ENCODE measurements around the gene AQP12A. TPM values are rescaled to one million over a fixed set of nuclear protein-coding genes. Genes with fewer than 3 reads are reported as not detected.

Gene AQP12A
- polyA plus RNA-seq, 1 of the 3 experiments (the other 2 are of a cell fraction), result not detected

DNA sequence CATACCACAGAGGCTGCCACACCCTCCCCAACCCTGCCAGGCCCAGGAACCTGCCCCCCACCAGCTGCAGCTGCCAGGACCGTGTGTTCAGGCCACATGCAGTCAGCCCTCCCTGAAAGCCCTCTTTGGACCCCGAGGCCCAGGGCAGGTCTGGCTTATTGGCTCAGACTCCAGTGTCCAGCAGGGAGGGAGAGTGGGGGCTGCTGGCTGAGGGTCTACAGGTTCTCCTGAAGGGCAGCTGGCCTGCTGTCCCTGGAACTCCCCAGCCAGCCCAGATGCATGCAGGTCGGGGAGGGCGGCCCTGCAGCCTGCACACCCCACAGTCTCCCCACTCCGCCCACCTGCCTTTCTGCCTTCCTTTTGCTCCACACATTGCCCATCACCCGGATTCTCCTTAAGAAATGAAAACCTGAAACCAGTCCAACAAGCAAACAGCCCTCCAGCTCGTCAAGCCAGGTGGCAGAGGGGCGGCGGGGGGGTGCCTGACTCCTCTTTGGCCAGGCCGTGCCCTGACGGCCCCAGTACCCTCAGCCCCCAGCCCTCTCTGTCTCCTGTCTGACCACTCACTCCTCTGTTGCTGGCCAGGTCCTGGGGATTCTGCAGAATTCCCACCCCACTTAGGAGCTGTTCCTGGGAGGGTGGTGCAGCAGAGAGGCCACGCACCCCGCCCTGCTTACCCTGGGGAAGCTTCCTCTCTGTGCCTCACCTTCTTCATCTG is 48.4 kb upstream of the AQP12A start:
- Histone ChIP-seq H3K27ac (ENCODE audit: low read depth in 2 of 2, low read length in 1 of 2) (no peak overlapping the region), H3K9me3 (no peaks in the 10 kb centered on the region), H3F3A (replicated peaks; ENCODE audit: insufficient read depth) (no peaks in the 10 kb centered on the region), H3K4me3 (ENCODE audit: low read depth in 2 of 2, low read length in 1 of 2) (no peak overlapping the region), H4K20me1 (ENCODE audit: insufficient read depth) (no peaks in the 10 kb centered on the region), H3K4me2 (no peak overlapping the region), H3K79me2 (ENCODE audit: insufficient read depth) (no peaks in the 10 kb centered on the region), H2AFZ (ENCODE audit: low read depth) (no peak overlapping the region), H3K9ac (no peak overlapping the region), H3K4me1 (ENCODE audit: control insufficient read depth in 1 of 2, insufficient read depth in 2 of 2, low read depth in 1 of 2, low read length in 1 of 2) (no peaks in the 10 kb centered on the region; a peak in 1 of 4 replicates), H3K36me3 (replicated peaks in 1 of 2; ENCODE audit: control insufficient read depth in 1 of 2, insufficient read depth in 2 of 2, low read length in 1 of 2) (no peaks in the 10 kb centered on the region), H3K9me2 (no peaks in the 10 kb centered on the region), H3K27me3 (ENCODE audit: insufficient read depth) (no peaks in the 10 kb centered on the region)
- peak; percentile 36 for DNase-seq
- WGBS (ENCODE audit: low lambda C conversion rate), result 44% methylated on average over 11 of the region's 13 CpGs
- TF ChIP-seq ELF1 (IDR thresholded peaks at IDR 0.05) (no peak), JUND (IDR thresholded peaks at IDR 0.05) (no peak), EP300 (IDR thresholded peaks at IDR 0.05; ENCODE audit: borderline replicate concordance in 1 of 2, low read depth in 1 of 2, low read length in 1 of 2) (no peak), FOXJ3 (CRISPR knock-in tag; IDR thresholded peaks at IDR 0.05) (no peak), TEAD4 (IDR thresholded peaks at IDR 0.05; ENCODE audit: borderline replicate concordance, insufficient read depth) (no peak), GATA2 (CRISPR knock-in tag; IDR thresholded peaks at IDR 0.05) (no peak), SMC3 (IDR thresholded peaks at IDR 0.05; ENCODE audit: low read depth, low read length) (no peak), FOSL2 (IDR thresholded peaks at IDR 0.05; ENCODE audit: borderline replicate concordance, low read depth) (no peak), EZH2phosphoT487 (IDR thresholded peaks at IDR 0.05; ENCODE audit: borderline replicate concordance, low read depth) (no peak), RAD21 (IDR thresholded peaks at IDR 0.05; ENCODE audit: low read length) (no peak), TAF1 (IDR thresholded peaks at IDR 0.05; ENCODE audit: borderline replicate concordance, low read depth, low read length) (no peak)
- TF ChIP-seq, protein P1, sequence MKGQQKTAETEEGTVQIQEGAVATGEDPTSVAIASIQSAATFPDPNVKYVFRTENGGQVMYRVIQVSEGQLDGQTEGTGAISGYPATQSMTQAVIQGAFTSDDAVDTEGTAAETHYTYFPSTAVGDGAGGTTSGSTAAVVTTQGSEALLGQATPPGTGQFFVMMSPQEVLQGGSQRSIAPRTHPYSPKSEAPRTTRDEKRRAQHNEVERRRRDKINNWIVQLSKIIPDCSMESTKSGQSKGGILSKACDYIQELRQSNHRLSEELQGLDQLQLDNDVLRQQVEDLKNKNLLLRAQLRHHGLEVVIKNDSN (IDR thresholded peaks at IDR 0.05; ENCODE audit: borderline replicate concordance, low read depth), result no peak
- TF ChIP-seq, protein P2, sequence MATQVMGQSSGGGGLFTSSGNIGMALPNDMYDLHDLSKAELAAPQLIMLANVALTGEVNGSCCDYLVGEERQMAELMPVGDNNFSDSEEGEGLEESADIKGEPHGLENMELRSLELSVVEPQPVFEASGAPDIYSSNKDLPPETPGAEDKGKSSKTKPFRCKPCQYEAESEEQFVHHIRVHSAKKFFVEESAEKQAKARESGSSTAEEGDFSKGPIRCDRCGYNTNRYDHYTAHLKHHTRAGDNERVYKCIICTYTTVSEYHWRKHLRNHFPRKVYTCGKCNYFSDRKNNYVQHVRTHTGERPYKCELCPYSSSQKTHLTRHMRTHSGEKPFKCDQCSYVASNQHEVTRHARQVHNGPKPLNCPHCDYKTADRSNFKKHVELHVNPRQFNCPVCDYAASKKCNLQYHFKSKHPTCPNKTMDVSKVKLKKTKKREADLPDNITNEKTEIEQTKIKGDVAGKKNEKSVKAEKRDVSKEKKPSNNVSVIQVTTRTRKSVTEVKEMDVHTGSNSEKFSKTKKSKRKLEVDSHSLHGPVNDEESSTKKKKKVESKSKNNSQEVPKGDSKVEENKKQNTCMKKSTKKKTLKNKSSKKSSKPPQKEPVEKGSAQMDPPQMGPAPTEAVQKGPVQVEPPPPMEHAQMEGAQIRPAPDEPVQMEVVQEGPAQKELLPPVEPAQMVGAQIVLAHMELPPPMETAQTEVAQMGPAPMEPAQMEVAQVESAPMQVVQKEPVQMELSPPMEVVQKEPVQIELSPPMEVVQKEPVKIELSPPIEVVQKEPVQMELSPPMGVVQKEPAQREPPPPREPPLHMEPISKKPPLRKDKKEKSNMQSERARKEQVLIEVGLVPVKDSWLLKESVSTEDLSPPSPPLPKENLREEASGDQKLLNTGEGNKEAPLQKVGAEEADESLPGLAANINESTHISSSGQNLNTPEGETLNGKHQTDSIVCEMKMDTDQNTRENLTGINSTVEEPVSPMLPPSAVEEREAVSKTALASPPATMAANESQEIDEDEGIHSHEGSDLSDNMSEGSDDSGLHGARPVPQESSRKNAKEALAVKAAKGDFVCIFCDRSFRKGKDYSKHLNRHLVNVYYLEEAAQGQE (IDR thresholded peaks at IDR 0.05; ENCODE audit: low read depth, low read length), result no peak
- TF ChIP-seq, protein P3, sequence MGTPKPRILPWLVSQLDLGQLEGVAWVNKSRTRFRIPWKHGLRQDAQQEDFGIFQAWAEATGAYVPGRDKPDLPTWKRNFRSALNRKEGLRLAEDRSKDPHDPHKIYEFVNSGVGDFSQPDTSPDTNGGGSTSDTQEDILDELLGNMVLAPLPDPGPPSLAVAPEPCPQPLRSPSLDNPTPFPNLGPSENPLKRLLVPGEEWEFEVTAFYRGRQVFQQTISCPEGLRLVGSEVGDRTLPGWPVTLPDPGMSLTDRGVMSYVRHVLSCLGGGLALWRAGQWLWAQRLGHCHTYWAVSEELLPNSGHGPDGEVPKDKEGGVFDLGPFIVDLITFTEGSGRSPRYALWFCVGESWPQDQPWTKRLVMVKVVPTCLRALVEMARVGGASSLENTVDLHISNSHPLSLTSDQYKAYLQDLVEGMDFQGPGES (IDR thresholded peaks at IDR 0.05; ENCODE audit: low read depth, low read length), result no peak
- TF ChIP-seq, protein P4, sequence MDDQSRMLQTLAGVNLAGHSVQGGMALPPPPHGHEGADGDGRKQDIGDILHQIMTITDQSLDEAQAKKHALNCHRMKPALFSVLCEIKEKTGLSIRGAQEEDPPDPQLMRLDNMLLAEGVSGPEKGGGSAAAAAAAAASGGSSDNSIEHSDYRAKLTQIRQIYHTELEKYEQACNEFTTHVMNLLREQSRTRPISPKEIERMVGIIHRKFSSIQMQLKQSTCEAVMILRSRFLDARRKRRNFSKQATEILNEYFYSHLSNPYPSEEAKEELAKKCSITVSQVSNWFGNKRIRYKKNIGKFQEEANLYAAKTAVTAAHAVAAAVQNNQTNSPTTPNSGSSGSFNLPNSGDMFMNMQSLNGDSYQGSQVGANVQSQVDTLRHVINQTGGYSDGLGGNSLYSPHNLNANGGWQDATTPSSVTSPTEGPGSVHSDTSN (IDR thresholded peaks at IDR 0.05), result no peak
- TF ChIP-seq, protein P5, sequence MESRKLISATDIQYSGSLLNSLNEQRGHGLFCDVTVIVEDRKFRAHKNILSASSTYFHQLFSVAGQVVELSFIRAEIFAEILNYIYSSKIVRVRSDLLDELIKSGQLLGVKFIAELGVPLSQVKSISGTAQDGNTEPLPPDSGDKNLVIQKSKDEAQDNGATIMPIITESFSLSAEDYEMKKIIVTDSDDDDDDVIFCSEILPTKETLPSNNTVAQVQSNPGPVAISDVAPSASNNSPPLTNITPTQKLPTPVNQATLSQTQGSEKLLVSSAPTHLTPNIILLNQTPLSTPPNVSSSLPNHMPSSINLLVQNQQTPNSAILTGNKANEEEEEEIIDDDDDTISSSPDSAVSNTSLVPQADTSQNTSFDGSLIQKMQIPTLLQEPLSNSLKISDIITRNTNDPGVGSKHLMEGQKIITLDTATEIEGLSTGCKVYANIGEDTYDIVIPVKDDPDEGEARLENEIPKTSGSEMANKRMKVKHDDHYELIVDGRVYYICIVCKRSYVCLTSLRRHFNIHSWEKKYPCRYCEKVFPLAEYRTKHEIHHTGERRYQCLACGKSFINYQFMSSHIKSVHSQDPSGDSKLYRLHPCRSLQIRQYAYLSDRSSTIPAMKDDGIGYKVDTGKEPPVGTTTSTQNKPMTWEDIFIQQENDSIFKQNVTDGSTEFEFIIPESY (IDR thresholded peaks at IDR 0.05; ENCODE audit: borderline replicate concordance, low read depth), result no peak
- ChIA-PET CTCF (interaction anchor here (1.1 to 1.2 kb wide), 2 partner anchors 25 to 197 kb away, joined by 3 to 5 read pairs; no protein-coding TSS in a partner anchor), POLR2A (no interaction called here)

Measured in SK-N-SH (cell line).